ENCODE data around the gene TCAP. TPM values are rescaled to one million over a fixed set of nuclear protein-coding genes. Genes with fewer than 3 reads are reported as not detected.
A peak's percentile ranks its signal among the peaks of the same experiment; 100 is the strongest.

The TCAP gene, protein sequence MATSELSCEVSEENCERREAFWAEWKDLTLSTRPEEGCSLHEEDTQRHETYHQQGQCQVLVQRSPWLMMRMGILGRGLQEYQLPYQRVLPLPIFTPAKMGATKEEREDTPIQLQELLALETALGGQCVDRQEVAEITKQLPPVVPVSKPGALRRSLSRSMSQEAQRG
- 1.6 TPM for total RNA-seq (2021; ENCODE audit: unreplicated experiment)
- 3.1 TPM for polyA plus RNA-seq (2012; ENCODE audit: insufficient read length)
- Bru-seq, nascent RNA = percentile 44 among the genes with signal in this experiment
- percentile 51 among the genes with signal in this experiment for BruChase-seq, experiment 1, labeled RNA remaining after a 2-hour chase
- percentile 58 among the genes with signal in this experiment for BruChase-seq, experiment 2, labeled RNA remaining after a 6-hour chase
- long read RNA-seq, partial matches to known transcripts = 0 of 3 reads
- long read RNA-seq, other reads (novel, unspliced or antisense) = 3 of 3 reads

DNA sequence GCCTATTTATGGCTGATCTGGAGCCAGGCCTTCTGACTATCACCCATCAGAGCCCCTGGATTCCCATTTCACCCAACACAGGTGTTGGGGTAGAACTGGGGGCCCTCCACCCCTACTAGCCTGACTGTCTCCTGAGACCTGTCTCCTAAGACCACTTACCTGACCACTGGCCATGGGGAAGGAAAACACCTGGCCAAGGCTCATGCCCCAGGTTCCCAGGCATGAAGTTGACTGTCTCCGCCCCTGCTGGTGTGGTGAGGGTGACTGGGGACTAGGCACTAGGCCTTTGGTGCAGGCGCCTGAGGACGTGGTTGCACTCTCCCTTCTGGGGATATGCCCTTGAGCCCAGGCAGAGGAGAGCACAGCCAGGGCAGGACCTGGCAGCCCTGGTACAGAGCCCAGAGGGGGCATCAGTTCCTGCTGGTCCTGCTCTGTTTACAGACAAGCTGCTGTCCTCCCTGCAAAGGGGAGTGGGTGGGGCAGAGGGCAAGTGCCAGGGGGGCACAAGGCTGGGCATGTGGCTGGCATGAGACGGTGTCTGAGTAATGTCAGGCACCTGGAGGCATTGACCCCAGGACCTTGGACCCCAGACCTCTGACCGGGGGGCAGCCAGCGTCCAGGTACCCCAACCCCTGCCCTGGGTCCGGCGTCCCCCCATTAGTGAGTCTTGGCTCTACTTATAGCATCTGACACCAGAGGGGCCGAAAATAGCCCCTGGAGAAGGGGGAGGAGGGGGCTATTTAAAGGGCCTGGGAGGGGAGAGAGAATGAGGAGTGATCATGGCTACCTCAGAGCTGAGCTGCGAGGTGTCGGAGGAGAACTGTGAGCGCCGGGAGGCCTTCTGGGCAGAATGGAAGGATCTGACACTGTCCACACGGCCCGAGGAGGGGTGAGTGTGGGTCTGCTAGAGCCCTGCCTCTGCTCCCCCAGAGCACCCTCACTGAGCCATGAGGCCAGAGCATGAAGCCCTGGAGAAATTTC lies at the start of gene TCAP:
TSS of gene TCAP (plus strand) at position 769 of the 981 bp plus-strand sequence. CDS start at position 780, 11 bp downstream.
- ATAC-seq = no peak
- DNase-seq (ENCODE audit: low read depth, low spot score) = no peak
- H3K27me3 ChIP-seq (ENCODE audit: control insufficient read depth, insufficient read depth, low read length) = no peaks in the 10 kb centered on the region
- H3K27ac ChIP-seq (ENCODE audit: low read length) = peak within 1 kb of the TSS; percentile 59
- ChIA-PET CTCF (interaction anchor here (1.4 kb wide), 1 partner anchor 31 kb away, joined by 4 read pairs; no protein-coding TSS in a partner anchor), POLR2A (no interaction called here)
- H3K9me3 ChIP-seq (ENCODE audit: control insufficient read depth, insufficient read depth, low read depth, low read length) = no peaks in the 10 kb centered on the region
- no peaks in the 10 kb centered on the region for H3K36me3 ChIP-seq (ENCODE audit: control insufficient read depth, insufficient read depth, low read length)
- TF ChIP-seq TCF7L2 (IDR thresholded peaks at IDR 0.05; ENCODE audit: low read depth, low read length) (no peak), REST (IDR thresholded peaks at IDR 0.05; ENCODE audit: insufficient read depth in 1 of 2, low read depth in 2 of 2, low read length in 1 of 2) (no peak), SIN3A (IDR thresholded peaks at IDR 0.05; ENCODE audit: borderline replicate concordance, insufficient read depth, low read depth, low read length) (no peak), CTCF (IDR thresholded peaks at IDR 0.05) (no peak), POLR2AphosphoS5 (IDR thresholded peaks at IDR 0.05; ENCODE audit: low read depth, low read length) (no peak)
- no peak within 1 kb of the TSS for H3K4me3 ChIP-seq (ENCODE audit: low read depth in 2 of 2, low read length in 2 of 2)
- in situ Hi-C loops (cut with HindIII; ENCODE audit: low pct_unique_long_range_greater_than_20kb, low sequenced_read_pairs) (no loop called here), intact Hi-C loops (cut with micrococcal nuclease; ENCODE audit: unreplicated experiment) (no loop called here)
- no TSS peak for BruUV-seq (replicated peaks)
- peaks cover 46% of the 10 kb centered on the region for H3K4me1 ChIP-seq (ENCODE audit: control insufficient read depth, insufficient read depth, low read length)

DNA sequence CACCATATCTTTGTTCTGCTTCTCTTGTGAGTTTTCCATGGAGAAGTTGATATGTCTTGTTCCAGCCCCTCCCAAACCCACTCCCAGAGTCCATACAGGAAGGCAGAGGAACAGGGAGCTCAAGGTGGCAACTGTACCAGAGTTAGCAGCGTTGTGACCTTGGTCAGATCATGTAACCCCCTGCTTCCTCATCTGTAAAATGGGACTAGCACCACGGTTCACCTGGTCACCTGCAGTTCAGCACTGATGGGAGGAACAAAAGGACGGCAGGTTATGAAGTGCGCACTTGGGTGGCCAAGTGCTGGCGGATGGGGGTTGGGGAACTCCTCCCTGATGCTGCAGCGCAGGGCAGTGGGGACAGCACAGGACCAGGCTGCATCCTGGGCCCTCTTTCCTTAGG lies 49.7 kb upstream of the TCAP start:
- Histone ChIP-seq H3K27ac (ENCODE audit: low read length) (no peak overlapping the region), H3K27me3 (ENCODE audit: control insufficient read depth, insufficient read depth, low read length) (no peaks in the 10 kb centered on the region), H3K36me3 (ENCODE audit: control insufficient read depth, insufficient read depth, low read length) (no peaks in the 10 kb centered on the region), H3K4me1 (ENCODE audit: control insufficient read depth, insufficient read depth, low read length) (no peaks in the 10 kb centered on the region), H3K4me3 (ENCODE audit: low read depth in 2 of 2, low read length in 2 of 2) (no peak overlapping the region), H3K9me3 (ENCODE audit: control insufficient read depth, insufficient read depth, low read depth, low read length) (no peaks in the 10 kb centered on the region)
- no peak for DNase-seq (ENCODE audit: low read depth, low spot score)
- intact Hi-C loops (cut with micrococcal nuclease; ENCODE audit: unreplicated experiment) = no loop called here
- POLR2A ChIA-PET = no interaction called here
- no TSS peak for BruUV-seq (replicated peaks)
- in situ Hi-C loops (cut with HindIII; ENCODE audit: low pct_unique_long_range_greater_than_20kb, low sequenced_read_pairs) = no loop called here
- TF ChIP-seq REST (IDR thresholded peaks at IDR 0.05; ENCODE audit: insufficient read depth in 1 of 2, low read depth in 2 of 2, low read length in 1 of 2) (no peak), SIN3A (IDR thresholded peaks at IDR 0.05; ENCODE audit: borderline replicate concordance, insufficient read depth, low read depth, low read length) (no peak), CTCF (IDR thresholded peaks at IDR 0.05) (no peak), TCF7L2 (IDR thresholded peaks at IDR 0.05; ENCODE audit: low read depth, low read length) (no peak), POLR2AphosphoS5 (IDR thresholded peaks at IDR 0.05; ENCODE audit: low read depth, low read length) (no peak)
- CTCF ChIA-PET = no interaction called here
- no peak for ATAC-seq
